HG03521 (cell line): Measurements from ENCODE around the gene DDR2.
"Not testable (repeated sequence)": the region's sequence is repeated elsewhere in the genome, so short reads cannot be mapped to it uniquely, and the experiment has no call there.

Source experiments
- ATAC-seq: cut with Tn5 transposase; IDR thresholded peaks from one replicate; pipeline ENCODE4 v1.9.1; 2021; ENCODE audit warnings: mild to moderate bottlenecking, moderate library complexity; ENCODE audit not compliant: unreplicated experiment

The DDR2 gene

DNA sequence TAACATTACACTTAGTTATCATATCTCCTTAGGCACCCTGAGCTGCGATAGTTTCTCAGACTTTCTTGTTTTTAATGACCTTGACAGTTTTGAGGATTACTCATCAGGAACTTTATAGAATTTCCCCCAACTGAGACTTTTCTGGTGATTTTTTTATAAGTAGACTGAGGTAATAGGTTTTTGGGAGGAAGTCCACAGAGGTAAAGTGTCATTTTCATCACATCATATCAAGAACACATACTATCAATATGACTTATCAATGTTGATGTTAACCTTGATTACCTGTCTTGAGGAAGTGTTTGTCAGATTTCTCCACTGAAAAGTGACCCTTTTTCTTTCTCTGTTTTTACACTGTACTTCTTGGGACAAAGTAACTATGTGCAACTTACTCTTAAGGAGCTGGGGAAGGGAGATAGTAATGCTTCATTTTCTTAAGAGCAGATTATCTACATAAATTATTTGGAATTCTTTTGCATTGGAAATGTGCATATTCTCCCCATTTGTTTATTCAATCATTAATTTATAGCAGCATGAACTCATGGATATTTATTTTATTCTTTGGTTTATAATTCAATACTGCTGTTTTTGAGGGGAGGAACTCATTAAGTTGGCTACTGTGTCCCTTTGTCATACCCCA, 85.4 kb downstream of the DDR2 start:
- no peak for ATAC-seq

DNA sequence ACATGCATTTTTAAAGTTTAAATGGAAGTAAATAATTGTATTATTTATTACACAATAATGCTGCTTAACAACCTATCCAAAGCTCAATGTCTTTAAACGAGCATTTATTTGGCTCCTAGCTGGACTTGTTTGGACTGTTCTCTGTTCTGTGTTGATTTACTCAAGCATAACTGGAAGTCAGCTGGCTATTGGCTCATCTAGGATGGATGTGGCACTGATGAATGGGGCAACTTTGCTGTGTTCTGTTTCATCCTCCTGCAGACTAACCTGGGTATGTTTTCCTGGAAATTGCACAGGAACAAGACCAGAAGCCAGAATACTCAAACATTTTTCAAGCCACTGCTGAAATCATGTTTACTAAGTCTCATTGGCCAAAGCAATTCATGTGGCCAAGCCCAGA, 87.4 kb downstream of the DDR2 start:
- no peak for ATAC-seq

DNA sequence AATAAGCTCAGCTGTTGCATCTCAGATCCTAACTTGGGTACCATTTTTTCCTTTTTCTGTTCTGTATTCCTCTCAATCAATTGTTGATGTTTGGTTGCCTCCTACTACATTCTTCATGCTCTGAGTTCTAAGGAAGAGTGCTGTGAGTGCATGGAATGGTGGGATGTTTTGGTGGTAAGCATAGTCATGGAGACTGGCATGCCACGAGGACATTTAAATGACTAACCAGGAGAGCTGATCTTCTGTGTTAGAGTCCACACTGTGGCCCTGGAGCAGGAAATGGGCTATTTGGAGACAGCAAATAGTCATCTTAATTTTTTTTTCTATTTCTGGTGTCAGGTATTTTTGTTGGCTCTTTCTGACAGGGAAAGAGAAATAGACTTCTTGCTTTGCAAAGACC, 88.7 kb downstream of the DDR2 start:
- no peak for ATAC-seq

DNA sequence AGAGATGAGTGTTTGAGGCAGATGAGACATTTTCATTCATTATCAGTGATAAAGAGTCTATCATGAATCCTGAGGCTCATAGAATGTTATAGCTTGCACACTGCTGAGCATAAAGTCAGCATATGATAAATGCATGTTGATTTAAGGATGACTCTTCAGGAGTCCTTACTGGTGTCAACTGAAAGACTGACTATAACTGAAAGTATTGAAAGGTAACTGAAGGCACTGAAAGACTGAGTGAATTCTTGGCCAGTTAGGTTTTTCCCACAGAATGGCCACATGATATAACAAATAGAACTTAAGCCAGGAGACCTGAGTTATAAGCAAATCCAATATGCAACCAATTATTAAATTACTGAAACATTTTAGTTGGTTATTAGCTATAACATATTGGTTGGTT, 89.2 kb downstream of the DDR2 start:
- ATAC-seq = no peak

DNA sequence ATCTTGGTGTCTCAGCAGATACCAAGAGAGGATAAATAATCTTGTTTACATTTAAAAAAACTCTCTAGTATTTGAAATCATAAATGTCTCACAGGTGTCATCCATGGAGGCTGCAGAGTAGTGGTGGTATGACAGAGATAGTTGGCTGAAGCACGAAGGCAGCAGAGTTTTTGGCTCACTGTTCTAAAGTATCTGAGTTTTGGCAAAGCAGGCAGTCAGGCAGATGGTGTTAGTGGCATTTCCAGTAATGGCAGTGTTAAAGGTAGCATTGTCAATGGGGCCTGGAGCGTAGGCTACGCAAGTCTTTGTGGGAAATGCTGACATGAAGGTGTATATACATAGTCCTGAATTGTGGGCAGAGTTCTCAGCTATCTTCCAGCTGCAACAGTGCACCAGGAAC, 89.8 kb downstream of the DDR2 start:
- ATAC-seq = no peak

DNA sequence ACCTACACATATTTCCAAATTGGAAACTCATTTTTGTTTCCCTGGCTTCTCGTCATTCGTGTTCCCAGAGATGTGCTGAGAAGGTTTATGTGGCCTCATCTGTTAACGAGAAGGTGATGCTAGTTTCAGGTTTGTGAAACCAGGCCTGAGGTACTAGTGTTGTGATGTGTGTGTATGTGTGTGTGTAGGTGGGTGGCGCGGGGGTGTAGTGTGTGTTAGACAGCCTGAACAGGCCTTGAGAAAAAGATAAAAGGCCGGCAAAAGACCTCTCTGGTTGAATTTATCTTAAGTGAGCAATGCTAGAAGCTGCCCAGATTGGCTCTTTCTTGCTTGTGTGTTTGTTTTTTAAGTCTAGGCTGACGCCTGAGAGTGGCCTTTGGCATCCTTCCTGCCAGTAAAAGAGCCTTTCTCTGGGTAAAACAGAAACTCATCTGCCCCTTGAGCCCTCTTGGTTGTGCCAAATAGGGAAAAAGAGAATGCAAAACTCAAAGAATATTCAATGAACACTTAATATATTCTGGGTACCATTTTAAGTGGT, 92.4 kb downstream of the DDR2 start:
- ATAC-seq = no peak

DNA sequence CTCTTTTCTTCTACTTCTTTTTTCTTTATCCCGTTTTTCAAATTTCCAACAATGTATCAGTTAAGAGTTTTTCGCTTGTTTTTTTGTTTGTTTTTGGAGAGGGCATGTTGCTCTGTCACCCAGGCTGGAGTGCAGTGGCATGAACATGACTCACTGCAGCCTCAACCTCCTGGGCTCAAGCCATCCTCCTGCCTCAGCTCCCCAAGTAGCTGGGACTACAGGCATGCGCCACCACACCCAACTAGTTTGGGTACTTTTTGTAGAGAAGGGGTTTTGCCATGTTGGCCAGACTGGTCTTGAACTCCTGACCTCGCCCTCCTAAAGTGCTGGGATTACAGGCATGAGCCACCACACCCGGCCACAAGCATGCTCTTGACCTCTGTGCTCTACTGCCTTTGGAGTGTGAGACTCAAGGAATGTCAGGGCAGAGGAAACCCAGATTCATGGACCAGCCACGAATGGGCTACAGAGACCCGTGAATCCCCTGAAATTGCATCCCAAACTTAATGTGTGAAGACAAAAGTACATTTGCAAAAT, 93.1 kb downstream of the DDR2 start:
- ATAC-seq = no peak

DNA sequence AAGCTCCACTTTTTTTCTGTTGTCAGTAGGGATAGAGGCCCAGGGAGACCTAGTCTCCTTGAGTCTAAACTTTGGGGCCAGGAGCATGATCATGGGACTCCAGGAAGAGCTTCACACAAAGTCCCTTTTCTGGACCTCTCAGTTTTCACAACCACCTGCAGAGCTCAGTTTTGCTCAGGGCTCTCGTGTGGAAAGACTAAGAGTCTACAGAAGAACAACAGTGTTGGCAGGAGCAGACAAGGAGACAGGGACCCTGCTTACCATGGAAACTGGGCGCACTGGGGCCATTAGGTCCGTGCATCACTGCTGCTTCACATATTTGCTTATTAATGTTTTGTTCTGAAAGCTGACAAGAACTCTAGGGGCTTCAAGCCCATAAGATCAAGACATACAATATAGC, 94.3 kb downstream of the DDR2 start:
- no peak for ATAC-seq

DNA sequence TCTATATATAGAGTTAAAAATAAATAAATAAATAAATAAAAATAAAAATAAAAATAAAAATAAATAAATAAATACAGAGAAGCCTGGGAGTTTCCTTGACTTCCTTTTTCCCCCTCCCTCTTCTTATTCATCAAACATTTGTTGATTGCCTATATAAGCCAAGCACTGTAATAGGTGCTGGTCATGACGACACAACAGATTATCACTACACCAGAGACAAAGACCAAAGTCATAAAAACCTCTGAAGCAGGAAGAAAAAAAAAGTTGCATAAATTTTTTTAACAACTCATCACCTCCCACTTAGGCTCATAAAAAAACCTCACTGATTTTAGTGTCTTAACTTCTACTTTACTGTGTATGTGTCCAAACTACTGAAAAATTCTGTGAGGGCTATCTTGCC, 95.2 kb downstream of the DDR2 start:
- not testable (repeated sequence) for ATAC-seq

DNA sequence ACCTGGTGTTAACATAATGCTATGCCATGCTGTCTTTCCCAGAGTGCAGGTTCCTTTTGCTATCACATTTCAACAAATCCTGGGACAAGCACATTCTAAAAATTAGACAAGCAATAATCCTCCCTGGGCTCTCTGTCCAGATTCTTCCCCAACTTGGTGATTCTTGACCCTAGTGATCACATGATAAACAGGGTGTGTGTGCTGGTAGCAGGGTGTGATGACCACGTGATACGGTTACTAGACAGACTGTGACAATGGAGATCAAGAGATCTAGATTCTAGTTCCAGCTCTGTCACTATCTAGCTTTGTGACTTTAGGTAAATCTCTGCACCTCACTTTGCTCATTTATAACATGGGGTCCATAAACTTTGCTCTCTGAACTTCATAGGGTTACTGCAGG, 96.3 kb downstream of the DDR2 start:
- no peak for ATAC-seq

DNA sequence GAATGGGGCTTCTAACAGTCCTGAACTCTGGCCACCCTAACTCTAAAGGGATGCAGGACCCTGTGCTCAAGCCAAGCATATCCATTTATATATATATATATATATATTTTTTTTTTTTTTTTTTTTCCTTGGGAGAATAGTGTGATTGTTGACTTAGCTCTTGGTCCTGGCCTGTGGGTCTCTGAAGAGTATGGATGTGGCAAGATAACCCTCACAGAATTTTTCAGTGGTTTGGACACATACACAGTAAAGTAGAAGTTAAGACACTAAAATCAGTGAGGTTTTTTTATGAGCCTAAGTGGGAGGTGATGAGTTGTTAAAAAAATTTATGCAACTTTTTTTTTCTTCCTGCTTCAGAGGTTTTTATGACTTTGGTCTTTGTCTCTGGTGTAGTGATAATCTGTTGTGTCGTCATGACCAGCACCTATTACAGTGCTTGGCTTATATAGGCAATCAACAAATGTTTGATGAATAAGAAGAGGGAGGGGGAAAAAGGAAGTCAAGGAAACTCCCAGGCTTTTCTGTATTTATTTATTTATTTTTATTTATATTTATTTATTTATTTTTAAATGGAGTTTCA, 97.0 kb downstream of the DDR2 start:
- not testable (repeated sequence) for ATAC-seq

DNA sequence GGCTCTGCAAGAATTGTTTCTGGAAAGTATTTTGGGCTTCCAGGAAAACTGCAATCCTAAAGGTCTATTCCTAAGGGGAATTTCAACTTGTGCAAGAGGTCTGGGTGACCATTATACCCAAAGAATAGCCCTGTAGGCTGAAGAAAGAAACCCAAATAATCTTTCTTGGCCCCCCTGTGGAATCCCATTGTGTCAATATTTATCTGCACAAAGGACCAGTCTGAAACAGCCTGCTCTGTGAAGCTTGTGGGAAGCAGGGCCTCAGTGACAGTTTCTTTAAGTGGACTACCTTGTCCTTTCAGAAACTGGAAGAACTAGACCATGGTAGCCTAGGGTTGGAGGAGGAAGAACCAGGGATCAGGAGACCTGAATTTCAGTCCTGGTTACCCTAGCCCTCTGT, 99.8 kb downstream of the DDR2 start:
- ATAC-seq = no peak

DNA sequence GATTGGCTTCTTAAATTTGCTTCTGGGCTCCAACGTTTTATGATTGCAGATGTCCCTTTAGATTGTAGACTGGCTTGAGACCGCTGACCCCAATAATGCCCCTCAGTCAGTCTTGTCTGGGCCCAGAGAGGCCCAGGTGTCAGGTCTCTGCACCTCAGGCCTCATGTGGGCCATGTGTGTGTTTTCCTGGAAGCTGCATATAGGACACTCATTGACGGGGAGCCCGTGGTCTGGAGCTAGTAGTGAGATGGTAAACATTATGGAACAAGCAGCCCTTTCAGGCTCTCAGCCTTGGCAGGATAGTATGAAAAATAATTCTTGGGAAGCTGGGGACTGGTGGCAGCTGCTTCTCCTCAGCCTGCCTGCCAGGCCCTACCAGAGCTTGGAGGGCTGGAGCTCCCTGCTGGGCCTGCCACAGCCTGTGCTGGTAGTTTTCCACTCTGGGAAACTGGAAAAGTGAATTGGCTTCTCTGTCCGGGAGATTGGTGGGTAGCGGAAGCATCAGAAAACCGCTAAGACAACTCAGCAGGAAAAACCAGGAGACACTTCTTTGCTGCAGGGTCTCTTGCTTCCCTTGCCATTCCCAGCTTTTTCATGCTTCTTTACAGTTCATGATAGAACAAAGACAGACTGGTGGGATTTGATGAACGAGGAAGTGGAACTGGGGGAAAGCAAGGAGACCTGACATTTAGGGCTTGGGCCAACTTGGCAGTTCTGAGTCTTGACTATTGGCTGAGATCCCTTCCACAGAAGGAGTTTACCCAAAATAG, 100.5 kb downstream of the DDR2 start:
- ATAC-seq = no peak

DNA sequence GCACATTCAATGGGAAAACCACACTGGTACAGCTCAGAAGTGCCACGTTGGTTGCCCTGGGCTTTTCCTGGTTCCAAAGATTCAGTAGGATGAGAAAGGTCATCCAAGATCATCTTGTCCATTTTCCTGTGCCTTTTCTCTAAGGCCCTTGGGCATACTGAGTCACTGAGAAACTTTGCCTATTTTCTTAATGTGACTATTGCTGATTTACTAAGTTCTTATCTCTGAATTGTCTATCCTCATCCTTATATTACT, 101.0 kb downstream of the DDR2 start:
- ATAC-seq = no peak

DNA sequence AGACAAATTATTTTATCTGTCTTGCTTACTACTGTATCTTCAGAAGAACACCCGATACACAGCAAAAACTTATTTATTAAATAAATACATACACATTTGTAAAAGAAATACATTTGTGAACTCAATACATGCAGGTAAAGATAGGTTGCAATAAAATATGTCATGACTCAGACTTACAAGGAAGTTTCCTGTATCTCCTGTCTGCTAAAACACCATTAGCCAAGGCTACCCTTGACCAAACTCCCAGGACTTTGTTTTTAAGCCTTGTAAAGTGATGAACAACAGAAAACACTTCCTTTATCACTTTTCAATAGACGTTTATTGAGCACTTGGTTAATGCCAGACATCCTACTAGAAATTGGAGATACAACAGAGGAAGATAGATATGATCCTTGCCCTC, 101.8 kb downstream of the DDR2 start:
- no peak for ATAC-seq

DNA sequence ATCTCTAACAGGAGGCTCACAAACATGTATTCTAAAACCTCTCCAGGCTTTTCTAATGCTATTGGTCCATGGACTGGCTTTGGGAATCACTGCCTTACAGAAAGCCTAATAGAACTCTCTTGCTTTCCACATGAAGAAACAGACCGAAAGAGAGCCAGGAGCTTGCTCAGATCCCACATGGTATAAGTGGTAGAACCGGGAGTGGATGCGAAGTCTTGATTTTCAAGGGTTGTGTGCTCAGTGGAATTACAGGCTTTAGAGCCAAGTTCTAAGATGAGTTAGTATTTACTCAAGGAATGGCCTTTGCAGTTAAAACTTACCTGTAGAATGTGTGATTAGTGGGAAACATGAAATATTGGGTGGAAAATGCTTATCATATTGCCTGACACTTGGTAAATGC, 103.9 kb downstream of the DDR2 start:
- ATAC-seq = no peak

DNA sequence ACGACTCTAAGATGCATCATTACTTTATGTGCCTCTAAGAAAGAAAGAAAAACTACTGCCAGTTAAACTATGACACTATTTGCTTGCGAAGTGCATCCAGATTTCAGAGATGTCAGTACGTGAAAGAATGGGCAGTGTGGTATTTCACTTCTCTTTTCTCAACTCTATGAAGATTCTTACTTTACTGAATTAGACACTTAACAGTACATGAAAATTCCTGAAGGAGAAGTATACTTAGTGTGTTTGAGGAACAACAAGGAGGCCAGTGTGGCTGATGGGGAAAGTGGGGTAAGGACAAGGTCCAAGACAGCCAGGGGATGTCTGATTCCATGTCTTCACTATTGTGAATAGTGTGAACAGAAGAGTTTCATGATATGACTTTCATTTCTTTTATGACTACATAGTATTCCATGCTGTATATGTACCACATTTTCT, 104.4 kb downstream of the DDR2 start:
- peak; percentile 74 for ATAC-seq

DNA sequence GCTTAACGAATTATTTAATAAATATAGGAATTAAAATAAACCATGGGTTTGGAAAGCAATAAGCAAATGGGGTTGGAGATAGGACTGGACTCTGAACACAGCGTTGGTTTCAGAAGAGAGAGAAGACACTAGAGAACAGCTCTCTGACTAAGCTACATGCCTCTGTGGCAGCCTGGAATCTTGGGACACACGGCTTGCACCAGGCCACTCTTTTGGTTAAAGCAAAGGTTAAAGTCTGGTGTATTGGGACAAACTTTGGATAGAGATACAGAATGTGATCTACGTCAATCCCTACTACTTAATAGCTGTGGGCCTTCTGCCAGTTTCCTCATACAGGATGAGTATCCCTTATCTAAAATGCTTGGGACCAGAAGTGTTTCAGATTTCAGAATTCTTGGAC, 108.5 kb downstream of the DDR2 start:
- no peak for ATAC-seq

DNA sequence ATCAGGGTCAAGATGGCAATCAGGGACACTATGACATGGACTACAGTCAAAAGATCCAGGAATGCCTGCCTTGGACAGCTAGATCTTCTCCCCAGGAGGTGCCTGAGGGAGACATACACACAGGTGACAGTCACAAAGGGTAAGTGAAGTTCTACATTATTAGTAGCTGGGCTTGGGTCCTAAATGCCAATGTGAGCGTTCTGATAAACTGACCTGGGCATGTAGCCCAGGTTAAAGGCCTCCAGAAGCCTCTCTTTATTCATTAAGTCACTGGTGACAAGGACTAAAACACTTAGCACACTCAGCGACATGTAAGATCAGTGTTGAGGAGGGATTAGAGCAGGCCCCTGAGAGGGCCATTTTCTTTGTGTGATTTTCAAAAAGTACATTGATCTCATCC, 109.3 kb downstream of the DDR2 start:
- ATAC-seq = no peak

DNA sequence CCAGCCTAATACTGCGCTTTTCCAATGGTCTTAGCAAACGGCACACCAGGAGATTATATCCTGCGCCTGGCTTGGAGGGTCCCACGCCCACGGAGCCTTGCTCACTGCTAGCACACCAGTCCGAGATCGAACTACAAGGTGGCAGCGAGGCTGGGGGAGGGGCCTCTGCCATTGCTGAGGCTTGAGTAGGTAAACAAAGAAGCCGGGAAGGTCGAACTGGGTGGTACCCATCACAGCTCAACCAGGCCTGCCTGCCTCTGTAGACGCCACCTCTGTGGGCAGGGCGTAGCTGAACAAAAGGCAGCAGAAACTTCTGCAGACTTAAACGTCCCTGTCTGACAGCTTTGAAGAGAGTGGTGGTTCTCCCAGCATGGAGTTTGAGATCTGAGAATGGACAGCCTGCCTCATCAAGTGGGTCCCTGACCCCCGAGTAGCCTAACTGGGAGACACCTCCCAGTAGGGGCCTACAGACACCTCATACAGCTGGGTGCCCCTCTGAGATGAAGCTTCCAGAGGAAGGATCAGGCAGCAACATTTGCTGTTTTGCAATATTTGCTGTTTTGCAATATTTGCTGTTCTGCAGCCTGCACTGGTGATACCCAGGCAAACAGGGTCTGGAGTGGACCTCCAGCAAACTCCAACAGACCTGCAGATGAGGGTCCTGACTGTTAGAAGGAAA, 114.1 kb downstream of the DDR2 start:
- ATAC-seq = not testable (repeated sequence)

DNA sequence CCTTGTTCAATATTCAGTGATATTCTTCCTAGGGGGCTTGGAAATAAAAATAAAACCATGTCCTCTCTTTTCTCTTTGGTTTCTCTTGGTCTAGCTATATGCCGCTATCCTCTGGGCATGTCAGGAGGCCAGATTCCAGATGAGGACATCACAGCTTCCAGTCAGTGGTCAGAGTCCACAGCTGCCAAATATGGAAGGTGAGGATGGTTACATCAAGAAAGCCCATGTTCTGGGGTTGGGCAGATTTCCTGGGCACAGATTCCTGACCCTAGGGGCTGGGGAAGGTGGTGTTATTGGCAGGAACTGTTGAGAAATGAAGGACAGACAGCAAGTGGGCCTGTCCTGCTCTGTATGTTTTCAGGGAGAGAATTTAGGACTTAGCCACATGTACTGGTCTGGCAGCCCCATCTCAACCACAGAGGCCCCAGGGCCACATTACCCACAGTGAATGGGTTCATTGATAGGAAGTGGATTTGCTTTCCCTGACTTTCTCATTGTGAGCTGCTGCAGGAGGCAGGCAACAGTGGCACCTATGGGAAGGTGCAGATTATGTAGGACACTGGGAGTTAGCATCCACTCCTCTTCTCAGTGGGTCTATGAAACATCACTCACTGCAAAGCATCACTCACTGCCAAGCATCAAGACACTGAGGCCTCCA, 120.9 kb downstream of the DDR2 start:
- no peak for ATAC-seq
